Left hindlimb (tissue), 1 donor: ENCODE data around the gene ZNF823.
"Not testable (repeated sequence)": the region's sequence is repeated elsewhere in the genome, so short reads cannot be mapped to it uniquely, and the experiment has no call there.

Experiments used
- DNase-seq: peaks from one replicate; pipeline ENCODE4 v3.0.0-alpha.2; 2018

ZNF823 gene

GRCh38 chr19:11676661-11677600, 61.8 kb downstream of the ZNF823 start:
- not testable (repeated sequence) for DNase-seq

DNA sequence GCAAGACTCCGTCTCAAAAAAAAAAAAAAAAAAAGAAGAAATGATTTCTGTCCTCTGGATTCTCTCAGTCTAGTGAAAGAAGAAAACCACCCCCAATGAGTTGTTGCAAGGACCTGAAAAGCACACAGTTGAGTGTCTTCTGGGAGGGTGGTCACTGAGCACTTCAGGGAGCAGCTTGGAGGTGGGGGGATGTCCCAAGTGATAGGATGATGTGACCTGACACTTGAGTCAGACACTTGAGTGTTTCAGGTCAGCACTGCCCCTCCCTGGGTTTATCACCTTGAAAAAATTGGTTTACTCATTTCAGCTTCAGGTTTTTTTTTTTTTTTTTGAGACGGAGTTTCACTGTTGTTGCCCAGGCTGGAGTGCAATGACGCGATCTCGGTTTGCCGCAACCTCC, 63.2 kb downstream of the ZNF823 start:
- DNase-seq, result no peak

DNA sequence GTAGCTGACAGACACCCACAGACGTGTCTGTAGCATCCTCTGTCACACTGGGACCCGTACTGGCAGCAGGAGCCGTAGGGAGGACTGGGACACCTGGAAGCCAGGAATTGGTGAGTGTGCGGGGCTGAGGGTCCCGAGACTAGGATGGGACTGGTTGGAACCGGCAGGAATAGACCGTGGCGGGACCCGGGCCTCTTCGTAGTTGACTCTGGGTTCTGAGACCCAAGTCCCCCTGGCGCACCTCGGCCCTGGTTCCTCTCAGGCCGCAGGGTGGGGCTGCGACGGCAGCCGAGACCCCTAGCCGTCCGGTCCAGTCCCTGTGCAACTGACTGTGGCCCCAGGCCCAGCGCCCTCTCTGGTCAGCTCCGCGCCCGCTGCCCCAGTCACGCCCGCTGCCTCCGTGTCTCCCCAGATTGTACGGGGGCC, 64.7 kb downstream of the ZNF823 start:
- no peak for DNase-seq

GRCh38 chr19:11673608-11674041, 65.1 kb downstream of the ZNF823 start:
- peak; percentile 76 for DNase-seq
